Endometrial microvascular endothelial cells (primary cell): Measurements from ENCODE around the gene UGT1A4. TPM values are rescaled to one million over a fixed set of nuclear protein-coding genes. Genes with fewer than 3 reads are reported as not detected.

Source experiments
- in situ Hi-C: cut with HindIII; loops from 2 replicates; pipeline ENCODE4 v1.10.0; 2017; ENCODE audit warnings: low sequenced_read_pairs, low pct_unique_long_range_greater_than_20kb; ENCODE audit errors: inconsistent ontology term
- total RNA-seq: library from RNA; depleted of rRNA; stranded (reverse); fragments of >200 nt; gene quantifications from one replicate; pipeline ENCODE4 v1.2.3, GENCODE V29; 2015; ENCODE audit errors: inconsistent ontology term

UGT1A4 gene
- total RNA-seq, 1 donor from 2014 or later, result not detected

DNA sequence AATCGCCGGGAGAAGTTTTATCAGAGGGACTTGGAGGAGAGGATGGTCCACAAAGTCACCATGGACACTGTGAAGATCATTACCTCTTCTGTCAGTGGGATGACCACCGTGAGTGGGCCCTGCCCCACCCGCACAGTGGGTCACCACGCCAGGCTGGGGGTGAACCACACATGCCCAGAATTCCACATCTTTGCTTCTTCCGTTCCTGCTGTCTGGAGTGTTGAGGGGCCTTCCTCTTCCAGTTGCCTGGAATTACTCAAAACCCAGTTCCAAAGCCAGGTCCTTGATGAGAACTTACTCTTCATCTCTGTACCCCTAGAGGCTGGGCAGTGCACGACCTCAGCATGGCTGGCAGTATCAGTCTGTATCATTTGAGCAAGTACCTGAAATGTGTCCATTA is 81.7 kb downstream of the UGT1A4 start:
- in situ Hi-C loops, result no loop called here

DNA sequence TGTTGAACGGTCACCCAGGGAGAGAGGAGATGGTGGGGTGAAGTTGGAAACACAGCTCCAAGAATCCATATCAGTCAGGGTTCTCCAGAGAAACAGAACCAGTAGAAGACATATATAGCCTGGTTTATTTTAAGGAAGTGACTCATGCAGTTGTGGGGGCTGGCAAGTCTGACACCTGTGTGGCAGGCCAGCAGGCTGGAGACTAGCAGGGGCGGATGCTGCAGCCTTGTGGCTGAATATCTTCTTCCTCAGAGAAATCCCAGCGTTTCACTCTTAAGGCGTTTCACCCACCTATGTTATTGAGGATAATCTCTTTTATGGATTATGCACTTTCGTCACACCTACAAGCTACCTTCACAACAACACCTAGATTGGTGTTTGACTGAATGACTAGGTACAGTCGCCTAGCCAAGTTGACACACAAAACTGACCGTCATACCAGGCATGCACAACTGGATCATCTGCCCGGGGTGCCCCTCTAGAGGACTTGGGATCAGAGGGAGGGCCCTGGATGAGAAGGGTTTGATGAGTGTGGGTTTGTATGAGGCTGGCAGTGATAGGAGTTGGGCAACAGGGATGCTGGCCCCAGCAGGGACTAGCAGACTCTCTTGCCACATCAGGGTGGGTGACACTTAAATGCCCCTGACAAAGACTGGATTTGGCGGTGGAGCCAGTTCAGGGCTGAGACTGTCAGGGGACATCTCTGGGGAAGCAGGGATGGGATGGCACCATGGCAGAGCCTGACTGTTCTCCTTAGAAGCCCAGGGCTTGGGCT is 83.0 kb downstream of the UGT1A4 start:
- in situ Hi-C loops, result no loop called here

- in situ Hi-C loops, result no loop called here
Measured at GRCh38 chr2:233802132-233802815, 83.7 kb downstream of the UGT1A4 start.

DNA sequence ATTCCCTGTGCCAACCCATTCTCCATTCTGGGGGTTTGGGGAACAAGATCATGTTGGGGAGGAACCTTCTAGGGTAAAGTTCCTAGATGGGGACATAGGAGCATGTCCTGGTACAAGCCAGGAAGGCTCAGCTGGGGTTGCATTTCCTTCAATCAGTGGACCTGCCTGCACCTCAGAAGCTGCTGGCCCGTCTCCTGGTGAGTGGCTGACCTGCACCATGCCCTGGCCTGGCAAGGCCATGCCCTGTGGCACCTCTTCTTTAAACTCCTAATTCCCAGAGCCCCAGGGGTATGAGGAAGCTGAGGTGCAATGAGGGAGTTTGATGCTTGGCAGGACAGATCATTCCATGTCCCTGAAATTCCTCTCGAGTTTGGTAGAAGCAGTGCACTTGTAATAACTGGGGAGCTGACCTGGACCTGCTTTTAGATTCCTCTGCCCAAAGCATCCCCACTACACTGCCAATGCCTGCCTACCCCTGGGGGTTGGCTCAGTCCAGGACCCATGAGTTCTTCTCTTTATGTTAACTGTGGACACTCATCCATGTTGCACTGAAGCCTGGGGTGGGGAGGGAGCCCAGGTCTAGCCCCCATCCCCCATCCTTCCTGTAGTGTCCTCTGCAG is 84.9 kb downstream of the UGT1A4 start:
- in situ Hi-C loops, result no loop called here

DNA sequence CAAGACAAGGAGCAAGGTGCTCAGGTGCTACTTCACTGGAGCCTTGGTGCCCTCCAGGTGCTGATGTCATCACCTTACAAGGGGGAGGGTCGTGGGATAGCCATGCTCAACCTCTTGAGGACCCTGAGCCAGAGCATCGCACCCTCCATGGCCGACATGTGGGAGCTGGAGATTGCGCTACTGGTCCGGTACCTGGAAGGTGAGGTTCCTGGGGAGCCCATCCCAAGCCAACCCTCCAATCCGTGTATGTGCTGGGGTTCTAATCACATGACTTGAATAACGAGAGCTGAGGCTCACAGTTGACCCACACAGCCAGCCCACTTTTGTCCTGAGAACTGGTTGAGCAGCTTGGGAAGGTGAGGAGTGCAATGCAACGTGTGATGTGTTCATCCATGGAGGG is 85.5 kb downstream of the UGT1A4 start:
- in situ Hi-C loops, result no loop called here

GRCh38 chr2:233807215-233807865 is 88.8 kb downstream of the UGT1A4 start:
- in situ Hi-C loops, result no loop called here

DNA sequence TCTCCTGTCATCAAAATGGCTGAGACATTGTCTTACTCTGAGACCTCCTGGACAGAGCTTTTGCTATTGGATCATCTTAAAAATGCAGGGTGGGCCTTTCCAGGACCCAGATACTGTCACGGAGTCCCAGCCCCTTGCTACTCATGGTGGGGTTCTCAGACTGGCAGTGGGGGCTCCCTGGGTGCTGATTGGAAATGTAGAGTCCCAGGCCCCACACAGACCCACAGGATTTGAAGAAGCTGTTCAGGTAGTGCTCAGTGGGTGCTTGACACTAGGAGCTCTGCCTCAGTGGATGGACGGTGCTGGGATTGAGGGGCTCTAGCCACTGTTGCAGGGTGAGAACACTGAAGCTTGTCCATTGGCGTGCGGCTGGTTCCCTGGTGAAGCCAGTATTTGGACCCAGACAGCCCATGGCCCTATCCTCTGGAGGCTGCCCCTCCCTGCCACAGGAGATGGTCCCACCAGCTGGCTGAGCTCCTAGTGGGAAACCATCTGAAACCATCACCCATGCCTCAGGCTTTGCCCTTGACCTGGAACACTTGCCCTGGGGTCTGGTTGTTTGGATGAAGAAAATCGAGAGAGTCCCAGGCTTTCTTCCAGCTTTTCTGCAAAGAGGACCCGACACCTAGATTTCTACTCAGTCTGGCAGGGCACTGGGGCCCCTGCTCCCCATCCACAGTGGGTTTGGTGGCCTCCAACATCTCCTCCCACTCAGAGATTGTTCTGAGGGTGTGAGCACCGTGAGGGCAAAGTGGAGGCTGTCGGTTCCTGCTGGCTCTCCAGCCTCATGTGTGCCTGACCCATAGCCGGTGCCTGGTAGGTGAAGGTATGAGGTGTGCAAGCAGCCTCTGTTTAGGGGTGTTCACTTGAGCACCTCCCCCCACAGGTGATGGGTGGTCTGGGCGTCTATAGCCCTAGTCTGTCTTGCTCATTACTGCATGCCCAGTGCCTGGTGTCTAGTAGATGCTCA is 89.7 kb downstream of the UGT1A4 start:
- in situ Hi-C loops, result no loop called here

DNA sequence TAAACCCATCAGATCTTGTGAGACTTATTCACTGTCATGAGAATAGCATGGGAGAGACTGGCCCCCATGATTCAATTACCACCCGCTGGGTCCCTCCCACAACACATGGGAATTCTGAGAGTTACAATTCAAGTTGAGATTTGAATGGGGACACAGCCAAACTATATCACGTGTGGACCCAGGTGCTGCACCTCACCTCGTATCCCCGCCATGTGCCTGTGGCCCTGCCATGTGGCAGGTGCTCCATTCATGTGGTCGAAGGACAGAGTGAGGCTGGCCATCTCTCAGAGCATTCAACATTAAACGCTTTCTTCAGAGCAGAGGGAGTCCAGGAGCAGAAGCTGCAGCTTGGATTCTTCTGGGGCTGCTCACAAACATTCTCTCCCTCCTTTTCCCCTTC is 91.8 kb downstream of the UGT1A4 start:
- in situ Hi-C loops, result no loop called here

DNA sequence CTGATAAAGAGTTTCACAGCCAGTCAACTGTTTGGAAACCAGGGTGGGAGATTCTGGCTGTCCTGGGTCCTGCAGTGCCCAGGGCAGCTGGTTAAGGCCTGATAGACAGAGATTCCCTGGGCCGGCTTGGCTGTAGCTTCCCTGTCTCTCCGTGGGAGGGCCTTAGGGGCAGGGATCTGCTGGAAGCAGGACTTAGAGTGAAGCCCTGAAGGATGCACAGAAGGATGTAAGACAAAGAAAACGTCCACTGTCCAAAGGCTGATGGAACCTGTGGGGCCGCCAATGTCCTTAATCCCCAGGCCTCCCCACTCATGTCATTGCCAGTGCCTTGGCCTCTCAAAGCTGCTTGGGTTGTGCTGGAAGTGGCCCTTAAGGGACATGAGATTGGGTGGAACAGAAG is 92.6 kb downstream of the UGT1A4 start:
- in situ Hi-C loops, result no loop called here

DNA sequence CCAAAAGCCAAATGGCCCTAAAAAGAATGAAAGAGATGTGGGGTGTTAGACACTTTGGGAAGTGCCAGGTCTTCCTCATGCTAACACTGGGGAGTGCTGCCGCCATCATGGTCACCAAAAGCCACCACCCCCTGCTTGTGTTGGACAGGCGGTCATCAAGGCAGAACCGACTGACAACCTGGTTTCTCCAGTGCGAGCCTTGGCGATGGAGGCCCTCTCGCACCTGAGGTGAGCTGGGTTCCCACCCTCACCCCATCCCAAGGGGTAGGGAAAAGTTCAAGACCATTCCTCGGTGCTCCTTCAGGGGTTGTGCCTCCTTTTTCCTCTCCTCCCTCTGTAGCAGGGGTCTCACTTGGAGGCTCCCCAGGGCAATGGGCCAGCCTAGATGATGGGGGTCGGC is 93.2 kb downstream of the UGT1A4 start:
- in situ Hi-C loops, result no loop called here

DNA sequence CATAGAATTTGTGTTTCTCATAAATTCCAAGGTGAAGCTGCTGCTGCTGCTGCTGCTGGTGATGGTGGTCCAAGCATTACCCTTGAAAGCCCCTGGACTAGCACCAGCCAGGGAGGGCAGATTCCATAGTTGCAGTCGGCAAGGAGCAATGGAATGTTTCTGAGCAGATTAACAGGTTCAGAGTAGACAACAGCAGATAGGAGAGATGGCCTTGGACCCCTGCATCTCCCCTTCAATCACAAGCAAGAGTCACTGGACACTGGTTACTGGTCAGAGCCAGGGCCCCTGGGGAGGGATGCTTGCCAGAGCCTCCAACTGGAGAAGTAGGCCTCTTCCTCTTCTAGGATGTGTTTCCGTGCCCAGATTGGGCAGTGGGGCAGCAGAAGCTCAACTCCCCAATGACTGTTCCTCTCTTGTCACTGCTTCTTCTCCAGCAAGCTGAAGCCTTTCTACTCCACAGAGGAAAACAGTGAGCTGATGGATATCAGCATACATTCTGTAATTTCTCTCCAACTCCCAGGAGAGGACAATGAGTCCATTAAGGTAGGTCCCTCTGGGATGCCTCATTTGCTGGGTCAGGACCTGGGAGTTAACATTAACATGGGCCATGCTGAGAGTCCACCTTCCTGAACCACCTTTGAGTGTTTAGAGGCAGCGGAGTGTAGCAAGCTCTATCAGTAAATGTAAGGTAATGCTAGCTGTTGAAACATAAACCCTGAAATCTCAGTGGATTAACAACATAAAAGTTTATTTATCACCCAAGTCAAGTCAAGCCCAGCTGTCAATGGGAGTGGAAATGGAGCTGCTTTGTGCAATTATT is 94.9 kb downstream of the UGT1A4 start:
- in situ Hi-C loops, result no loop called here

- in situ Hi-C loops, result no loop called here
Measured at GRCh38 chr2:233814056-233814835, 95.7 kb downstream of the UGT1A4 start.

DNA sequence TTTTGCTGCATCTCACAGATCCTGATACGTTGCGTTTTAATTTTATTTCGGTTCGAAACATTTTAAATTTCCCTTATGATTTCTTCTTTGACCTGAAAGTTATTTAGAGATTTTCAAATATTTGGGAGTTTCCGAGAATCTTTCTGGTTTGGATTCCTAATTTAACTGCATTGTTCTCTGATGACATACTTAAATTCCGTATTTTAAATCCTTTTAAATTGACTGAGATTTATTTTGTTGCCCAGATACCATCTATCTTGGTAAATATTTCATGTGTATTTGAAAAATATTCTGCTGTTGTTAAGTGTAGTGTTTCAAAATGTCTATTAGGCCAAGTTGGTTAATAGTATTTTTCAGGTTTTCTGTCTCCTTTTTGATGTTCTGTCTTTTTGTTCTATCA is 97.3 kb downstream of the UGT1A4 start:
- in situ Hi-C loops, result no loop called here

DNA sequence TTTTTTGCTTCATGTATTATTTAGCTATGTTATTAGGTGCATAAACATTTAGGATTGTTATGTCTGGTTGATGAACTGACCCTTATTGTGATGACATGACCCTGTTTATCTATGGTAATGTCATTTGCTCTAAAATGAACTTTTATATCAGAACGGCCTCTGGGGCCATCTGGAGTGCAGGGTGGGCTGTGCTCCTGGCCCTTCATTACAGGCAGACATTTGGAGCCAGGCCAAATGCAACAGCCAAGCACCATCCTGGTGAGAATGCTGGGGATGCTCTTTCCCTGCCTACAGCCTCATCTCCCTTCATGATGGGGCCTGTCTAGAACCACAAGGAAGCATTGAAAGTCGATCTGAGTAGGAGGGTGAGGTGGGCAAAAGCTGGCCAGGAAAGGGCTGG is 97.8 kb downstream of the UGT1A4 start:
- in situ Hi-C loops, result no loop called here

- in situ Hi-C loops, result no loop called here
Measured at GRCh38 chr2:233816771-233817170, 98.2 kb downstream of the UGT1A4 start.

DNA sequence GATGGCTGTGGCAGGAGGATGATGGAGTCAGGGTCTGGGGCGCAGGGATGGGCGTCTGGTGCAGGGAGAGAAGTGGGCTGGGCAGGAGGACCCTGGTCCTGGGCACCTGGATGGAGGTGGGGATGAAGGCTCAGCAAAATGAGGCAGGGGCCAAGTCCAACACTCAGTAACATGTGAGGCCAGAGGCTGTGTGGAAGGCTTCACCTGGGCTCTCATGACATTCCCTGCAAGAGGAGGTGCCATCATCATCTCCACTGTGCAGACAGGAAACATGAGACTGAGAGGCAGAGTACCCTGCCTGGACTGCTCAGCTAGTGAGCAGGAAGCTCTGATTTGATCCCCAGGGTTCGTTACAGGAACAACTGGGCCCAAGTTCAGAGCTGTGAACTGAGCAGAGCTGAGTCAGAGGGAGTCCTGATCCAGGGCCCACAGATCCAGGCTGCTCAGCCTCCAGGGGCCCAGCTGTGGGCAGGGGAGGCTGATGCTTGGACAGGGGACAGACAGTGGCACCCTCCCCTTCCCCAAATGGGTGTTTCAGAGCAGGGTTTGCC is 98.9 kb downstream of the UGT1A4 start:
- in situ Hi-C loops, result no loop called here
